Stimulated activated CD8-positive, alpha-beta memory T cell treated with anti-CD3 and anti-CD28 coated beads, Interleukin-12 subunit alpha, Interleukin-12 subunit beta, amount 100 ng/mL, for 4 hours (primary cell): ENCODE results near the gene ADAMTS2.

Experiments
- DNase-seq: peaks from one replicate; pipeline ENCODE4 v3.0.0-alpha.2; 2020; ENCODE audit warnings: low read depth

The ADAMTS2 gene

GRCh38 chr5:179343719-179344430, 1.4 kb downstream of the ADAMTS2 start:
- no peak for DNase-seq

DNA sequence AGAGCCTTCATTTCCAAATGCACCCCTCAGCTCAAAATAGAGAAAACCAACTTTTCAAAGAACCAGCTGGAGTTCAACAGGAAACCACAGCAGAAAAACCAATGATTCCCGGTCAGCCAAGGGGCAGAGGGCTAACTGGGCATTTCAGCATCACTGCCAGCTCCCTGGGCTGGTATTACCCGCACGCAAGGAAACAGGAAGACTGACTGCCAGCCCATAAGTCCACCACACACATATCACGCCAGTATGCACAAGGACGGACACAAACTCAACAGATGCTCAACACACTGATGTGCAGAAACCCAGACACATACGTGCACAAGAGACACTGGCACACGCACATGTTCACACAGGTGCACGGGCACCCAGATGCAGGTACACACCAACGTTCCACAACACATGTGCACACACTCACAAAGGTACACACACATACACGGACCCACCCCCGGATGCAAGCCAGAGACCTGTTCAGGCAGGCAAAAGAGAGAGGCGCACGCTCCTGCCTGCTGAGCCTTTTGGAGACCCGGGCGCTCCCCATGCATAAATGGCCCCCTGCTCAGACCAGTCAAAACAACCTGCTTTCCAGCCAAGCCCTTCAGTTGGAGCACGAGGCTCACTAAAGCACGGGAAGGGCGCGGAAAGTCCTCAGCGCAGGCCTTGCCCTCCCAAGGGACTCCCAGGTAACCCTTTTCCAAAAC, 2.1 kb downstream of the ADAMTS2 start:
- no peak for DNase-seq

DNA sequence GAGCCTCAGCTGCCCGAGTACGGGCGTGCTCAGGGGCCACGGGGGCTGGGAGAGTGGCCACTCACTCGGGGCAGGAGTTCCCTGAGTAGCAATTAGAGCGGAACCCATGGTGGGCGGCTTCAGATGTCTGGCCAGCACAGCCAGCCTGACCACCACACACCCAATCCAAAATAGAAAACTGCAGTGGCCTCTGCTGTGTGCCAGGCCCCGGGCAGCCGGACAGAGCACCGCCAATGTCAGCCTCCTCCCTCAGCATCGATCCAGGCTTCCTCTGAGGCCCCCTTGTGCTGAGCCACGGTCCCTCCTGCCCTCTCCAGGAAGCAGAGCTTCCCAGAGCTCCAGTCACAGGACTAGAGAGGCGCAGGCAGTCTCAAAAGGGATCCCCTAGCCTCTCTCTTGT, 2.7 kb downstream of the ADAMTS2 start:
- DNase-seq: no peak

DNA sequence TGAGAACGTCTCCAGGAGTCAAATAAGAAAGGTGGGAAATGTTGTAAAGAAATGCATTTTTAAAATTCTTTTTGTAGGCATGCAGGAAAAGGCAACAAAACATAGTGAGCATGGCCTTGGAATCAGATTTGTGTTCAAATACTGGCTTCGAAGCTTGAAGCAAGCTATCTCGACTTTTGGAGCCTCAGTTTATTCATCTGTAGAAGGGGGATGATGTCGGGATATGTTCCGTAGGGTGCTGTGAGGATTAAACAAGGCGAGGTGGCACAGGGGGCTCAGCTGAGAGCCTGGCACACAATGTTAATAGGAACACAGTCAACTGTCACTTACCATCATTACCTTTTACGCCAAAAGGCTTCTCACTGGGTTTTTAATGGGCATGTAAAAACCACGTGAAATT, 4.8 kb downstream of the ADAMTS2 start:
- no peak for DNase-seq

- DNase-seq: no peak
These were observed 5.3 kb downstream of the ADAMTS2 start for GRCh38 chr5:179339996-179340395.

GRCh38 chr5:179339081-179339480, 6.2 kb downstream of the ADAMTS2 start:
- DNase-seq: no peak

GRCh38 chr5:179337796-179338676, 7.2 kb downstream of the ADAMTS2 start:
- no peak for DNase-seq

DNA sequence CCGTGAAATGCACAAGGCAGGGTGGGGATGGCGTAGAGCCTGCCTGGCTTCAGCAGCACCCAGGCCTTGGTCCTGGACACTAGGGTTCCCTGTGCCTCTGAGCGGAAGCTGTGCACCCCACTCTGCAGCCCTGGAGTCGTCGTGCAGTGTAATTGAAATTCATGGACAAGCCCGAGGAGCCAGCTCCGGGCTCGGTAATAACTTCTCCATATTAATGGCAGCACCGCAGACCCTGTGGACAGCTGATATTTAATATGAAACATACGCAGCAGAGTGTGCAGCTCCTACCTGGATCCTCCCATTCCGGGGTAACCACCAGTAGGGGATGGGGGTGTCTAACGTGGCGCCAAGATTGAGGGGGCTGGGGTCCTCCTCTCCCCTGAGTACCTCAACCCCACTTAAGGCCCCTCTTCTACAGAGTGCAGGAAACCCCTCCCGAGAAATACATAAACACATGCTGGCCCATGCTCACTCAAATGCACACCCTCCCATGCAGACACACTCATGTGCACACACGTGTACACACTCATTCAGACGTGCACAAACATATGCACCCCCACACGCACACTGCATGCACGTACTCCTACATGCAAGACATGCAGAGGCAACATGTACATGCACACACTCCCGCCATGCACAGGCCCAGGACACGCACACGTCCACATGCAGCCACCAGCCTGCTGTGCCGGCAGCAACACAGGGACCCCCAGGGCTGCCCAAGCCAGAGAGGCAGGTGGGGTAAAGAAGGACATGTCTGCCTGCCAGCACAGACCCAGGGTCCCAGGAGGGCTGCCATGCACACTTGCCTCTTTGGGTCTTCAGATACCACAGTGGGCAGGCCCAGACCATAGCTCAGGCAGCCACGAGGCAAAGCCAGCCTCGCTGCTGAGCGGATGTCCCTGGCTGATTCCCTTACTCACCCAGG, 8.1 kb downstream of the ADAMTS2 start:
- no peak for DNase-seq

- no peak for DNase-seq
These were observed 9.0 kb downstream of the ADAMTS2 start for GRCh38 chr5:179336126-179336870.

DNA sequence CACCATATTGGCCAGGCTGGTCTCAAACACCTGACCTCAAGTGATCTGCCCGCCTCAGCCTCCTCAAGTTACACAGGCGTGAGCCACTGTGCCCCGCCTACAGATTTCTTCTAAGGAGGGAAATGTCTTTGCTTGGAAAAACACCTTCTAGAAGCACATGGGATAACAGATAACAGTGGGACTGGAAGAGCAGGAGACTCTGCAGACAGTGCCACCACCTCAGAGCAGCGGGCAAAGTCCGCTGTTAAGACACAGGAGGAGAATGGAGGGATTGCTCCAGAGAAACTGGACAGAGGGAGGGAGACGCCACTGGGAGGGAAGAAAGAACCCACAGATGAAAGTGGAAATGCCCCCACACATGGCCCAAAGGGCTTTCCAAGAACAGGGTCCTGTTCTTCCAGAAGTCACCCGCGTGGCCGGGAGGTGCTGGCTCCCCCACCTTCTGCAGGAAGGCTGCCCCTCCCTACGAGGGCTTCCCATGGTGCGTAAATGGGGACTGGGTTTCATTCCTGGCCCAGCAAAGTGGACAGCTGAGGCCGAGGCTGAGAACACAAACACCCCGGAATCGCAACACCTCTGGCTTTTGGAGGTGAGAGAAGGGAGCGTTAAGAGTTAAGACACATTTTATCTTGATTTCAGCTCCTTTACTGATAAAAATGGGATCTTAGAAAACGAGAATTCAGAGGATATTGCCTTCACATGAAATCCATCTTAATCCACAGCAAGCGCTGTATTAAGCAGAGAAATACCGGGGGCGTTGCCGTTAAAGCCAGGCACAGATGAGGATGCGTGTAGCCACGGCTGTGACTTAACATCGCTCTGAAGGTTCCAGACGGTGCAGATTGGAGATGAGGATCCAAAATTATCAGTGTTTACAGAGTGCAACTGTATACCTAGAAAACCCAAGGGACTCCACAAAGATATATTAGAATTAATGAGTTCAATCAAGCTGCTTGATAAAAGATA, 11.2 kb downstream of the ADAMTS2 start:
- no peak for DNase-seq

- DNase-seq: no peak
These were observed 12.4 kb downstream of the ADAMTS2 start for GRCh38 chr5:179332741-179333290.

DNA sequence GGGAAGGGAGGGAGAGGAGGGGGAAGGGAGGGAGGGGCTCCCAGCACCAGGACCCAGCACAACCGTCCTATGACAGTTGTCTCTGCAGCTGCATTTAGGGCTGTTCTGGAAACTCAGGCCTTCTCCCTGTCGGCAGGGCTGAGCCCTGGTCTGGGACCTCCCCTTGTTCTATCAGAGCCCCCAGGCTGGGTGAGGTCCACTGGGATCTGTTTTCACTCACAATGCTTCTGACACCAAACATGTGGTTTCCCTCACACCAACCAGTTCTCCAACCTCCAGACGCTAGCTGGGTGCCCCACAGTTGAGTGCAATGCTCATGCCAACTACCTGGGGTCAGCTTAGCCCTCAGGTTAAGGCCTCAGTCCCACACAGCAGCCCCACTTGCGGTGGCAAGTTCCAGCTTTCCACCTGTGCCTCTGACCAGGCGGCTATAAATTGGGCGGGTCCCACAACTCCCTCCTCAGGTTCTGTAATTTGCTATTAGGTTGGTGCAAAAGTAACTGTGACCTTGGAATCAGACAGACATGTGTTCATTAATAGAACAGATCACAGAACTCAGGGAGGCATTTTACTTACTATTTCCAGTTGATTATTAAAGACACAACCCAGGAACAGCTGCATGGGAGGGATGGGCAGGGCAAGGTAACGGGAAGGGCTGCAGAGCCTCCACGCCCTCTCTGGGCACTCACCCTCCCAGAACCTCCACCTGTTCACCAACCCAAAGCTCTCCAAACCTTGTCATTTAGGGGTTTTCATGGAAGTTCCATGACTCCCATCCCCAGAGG, 13.5 kb downstream of the ADAMTS2 start:
- no peak for DNase-seq

DNA sequence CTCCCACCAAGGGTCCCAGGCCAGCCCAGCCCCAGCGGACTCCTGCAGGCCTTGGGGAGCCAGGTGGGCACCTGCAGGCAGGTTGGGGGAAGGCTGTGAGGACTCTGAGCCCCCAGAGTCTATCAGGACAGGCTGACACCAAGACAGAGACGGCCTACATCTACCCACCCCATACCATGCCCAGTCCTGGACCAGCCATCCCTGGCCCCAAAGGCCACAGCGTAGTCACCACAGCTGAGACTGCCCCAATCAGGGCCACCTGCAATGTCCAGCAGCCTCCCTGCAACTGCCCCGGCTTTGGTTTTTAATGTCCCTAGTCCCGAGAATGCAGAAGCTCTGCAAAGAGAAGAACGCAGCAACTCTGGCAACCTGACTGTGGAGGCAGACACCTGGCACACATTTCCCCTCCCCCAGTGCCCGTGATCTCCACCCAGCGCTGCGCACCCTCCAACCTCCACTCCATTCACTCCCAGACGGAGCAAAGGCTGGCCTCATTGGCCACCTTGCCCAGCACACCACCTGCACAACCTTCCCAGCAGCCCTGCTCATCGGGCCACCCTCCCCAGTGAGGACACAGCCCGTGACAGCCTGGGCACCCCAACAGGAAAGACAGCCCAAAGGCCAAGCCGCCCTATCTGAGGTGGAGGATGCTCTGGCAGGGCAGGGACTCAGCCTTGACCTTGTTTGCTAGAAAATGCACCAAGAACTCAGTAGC, 14.9 kb downstream of the ADAMTS2 start:
- DNase-seq: no peak

- no peak for DNase-seq
These were observed 17.0 kb downstream of the ADAMTS2 start for GRCh38 chr5:179328291-179328690.

DNA sequence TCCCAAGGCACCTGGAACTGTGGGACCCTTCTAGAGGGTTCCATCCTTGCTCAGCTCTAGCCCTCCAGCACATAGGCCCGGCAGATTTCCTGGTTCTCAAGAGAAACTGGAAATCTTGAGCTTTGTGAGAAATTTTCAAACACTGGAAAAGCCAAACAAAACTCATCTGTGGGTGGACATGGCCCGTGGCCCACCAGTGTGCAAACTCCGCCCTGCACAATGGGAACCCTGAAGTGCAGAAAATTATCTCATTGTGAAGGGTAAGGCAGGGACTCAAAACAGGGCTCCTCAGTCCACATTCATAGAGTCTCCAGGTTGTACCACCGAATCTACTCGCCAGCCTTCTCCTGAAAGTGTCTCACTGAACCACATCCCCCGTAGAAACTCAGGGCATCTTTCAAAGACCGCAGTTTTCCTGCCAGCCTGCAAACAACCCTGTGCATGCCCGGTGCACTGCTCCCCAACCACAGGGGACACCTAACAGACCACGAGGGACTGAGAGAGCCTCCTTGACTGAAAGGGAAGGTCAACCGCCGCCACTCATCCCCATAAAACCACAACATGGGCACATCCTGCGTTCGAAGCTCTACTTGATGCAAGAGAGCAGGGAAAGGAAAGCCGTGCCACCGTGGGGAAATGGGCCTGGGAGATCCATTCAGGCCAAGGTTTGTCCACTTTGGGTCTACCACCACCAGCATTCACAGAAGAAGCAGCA, 18.1 kb downstream of the ADAMTS2 start:
- DNase-seq: no peak

GRCh38 chr5:179326122-179326927, 18.9 kb downstream of the ADAMTS2 start:
- no peak for DNase-seq
